Muscle of back (tissue), 13 donors: ENCODE data around the gene GSS. TPM values are rescaled to one million over a fixed set of nuclear protein-coding genes. Genes with fewer than 3 reads are reported as not detected.

Source experiments
- DNase-seq, 3 donors: peaks; one replicate each; pipeline versions ENCODE4 v3.0.0 to v3.0.0-alpha.2; 2013
- long read RNA-seq, 9 donors: transcript quantifications; one replicate each; lab custom pipeline, GENCODE V29; 2026
- polyA plus RNA-seq, 10 donors: library from polyadenylated mRNA; unstranded; fragments of 120-200 nt; gene quantifications; one replicate each; pipeline ENCODE4 v1.2.1, GENCODE V29; 2013; ENCODE audit not compliant: insufficient read length in 10 of 10

GSS gene
- 10 to 100 TPM; 22.5 to 34.4 (median 28.2) TPM for polyA plus RNA-seq
- long read RNA-seq, donor 1, partial matches to known transcripts = 21 of 24 reads
- long read RNA-seq, donor 1, other reads (novel, unspliced or antisense) = 0 of 24 reads
- long read RNA-seq, donor 2, partial matches to known transcripts = 0 of 3 reads
- long read RNA-seq, donor 2, other reads (novel, unspliced or antisense) = 0 of 3 reads
- long read RNA-seq, donor 3 = 0 reads
- long read RNA-seq, donor 4, partial matches to known transcripts = 0 of 1 reads
- long read RNA-seq, donor 4, other reads (novel, unspliced or antisense) = 0 of 1 reads
- long read RNA-seq, donor 5, transcript GSS-201 (13 exons, 1,919 nt) = major isoform, 6 of 7 reads
- long read RNA-seq, donor 5, partial matches to known transcripts = 0 of 7 reads
- long read RNA-seq, donor 5, other reads (novel, unspliced or antisense) = 0 of 7 reads
- long read RNA-seq, donor 6, transcript GSS-201 (13 exons, 1,919 nt) = major isoform, 5 of 40 reads
- long read RNA-seq, donor 6, partial matches to known transcripts = 35 of 40 reads
- long read RNA-seq, donor 6, other reads (novel, unspliced or antisense) = 0 of 40 reads
- long read RNA-seq, donor 7, transcript GSS-201 (13 exons, 1,919 nt) = major isoform, 5 of 5 reads
- long read RNA-seq, donor 7, partial matches to known transcripts = 0 of 5 reads
- long read RNA-seq, donor 7, other reads (novel, unspliced or antisense) = 0 of 5 reads
- long read RNA-seq, donor 8, transcript GSS-201 (13 exons, 1,919 nt) = major isoform, 6 of 13 reads
- long read RNA-seq, donor 8, partial matches to known transcripts = 7 of 13 reads
- long read RNA-seq, donor 8, other reads (novel, unspliced or antisense) = 0 of 13 reads
- long read RNA-seq, donor 9, partial matches to known transcripts = 0 of 1 reads
- long read RNA-seq, donor 9, other reads (novel, unspliced or antisense) = 0 of 1 reads

GRCh38 chr20:34955231-34956040 is at the start of gene GSS, which contains the start of gene MYH7B:
GSS (minus strand) TSS chr20:34955806; CDS start chr20:34951852, 3,954 bp downstream.
MYH7B (plus strand) TSS chr20:34955868; CDS start chr20:34978006, 22,138 bp downstream.
- peak; percentile 98 to 100 (median 99) for DNase-seq

- DNase-seq = no peak
These were observed 49.3 kb upstream of the GSS start for GRCh38 chr20:35004749-35005462.

DNA sequence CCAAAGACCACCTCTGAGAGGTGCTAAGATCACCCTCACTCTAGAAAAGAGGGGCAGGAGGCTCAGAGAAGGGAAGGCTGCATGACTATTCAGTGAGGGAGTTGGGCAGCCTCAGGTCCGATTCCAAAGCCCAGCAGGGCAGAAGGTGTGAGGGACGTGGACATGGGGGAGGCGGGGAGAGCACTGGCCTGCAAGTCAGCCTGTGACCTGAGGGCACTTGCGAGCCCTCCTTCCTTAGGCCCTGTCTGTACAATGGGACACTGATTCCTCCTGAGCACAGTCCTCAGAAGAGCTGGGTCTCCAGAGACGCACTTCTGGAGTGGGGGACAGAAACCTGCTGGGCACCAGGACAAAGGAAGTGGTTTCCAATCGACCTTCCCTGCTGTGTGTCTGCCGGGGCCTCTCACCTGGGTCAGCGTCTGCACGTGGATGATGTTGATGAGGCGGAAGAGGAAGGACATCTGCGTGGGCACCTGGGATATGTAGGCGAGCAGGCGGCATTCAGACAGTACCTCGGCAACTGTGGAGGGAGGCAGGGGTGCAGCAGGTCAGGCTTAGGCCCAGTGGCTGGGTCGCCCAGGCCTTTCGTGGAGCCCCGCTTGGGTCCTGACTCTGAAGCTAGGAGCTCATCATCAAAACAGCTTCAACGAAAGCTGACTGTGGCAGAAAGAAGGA is 48.6 kb upstream of the GSS start:
- no peak for DNase-seq

DNA sequence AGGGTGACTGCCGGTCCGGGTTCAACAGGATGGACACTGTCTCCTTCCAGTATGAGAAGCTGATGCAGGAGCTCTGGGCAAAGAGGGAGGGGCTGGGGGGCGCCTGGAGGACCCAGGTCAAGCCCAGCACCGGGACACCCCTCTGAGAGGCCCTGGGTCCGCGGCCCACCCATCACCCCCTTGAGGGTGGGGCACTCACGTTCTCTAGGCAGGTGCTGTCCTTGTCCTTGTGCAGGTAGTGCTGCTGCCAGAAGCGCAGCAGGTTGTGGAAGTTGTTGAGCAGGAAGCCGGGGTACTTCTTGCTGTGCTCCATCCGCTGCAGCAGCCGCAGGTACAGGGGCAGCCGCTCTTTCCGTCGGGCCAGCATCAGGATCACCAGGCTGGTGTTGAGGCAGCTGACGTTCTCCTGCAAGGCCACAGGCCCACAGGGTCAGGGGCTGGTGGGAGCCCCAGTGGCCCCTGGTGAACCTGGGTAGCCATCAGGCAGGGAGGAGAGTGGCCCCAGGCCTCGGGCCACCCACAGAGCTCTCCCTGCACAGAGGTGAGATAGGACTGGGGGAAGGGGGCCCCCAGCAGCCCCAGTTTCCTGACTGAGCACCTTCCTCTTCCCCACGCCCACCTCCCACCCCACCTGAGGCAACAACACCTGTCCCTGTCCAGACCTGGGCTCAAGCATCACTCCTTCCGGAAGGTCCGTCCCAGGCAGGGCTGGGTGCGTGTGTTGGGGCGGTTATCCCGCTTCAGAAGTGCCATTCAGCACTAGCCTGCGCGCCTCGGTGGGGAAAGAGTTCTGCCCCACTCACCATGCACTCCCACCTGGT is 47.8 kb upstream of the GSS start:
- DNase-seq = no peak

GRCh38 chr20:35002426-35003210 is 47.0 kb upstream of the GSS start:
- DNase-seq = no peak

- no peak for DNase-seq
These were observed 46.2 kb upstream of the GSS start for GRCh38 chr20:35001596-35002362.

GRCh38 chr20:35000922-35001595 is 45.5 kb upstream of the GSS start:
- no peak for DNase-seq

GRCh38 chr20:35000311-35000921 is 44.8 kb upstream of the GSS start:
- DNase-seq = no peak

DNA sequence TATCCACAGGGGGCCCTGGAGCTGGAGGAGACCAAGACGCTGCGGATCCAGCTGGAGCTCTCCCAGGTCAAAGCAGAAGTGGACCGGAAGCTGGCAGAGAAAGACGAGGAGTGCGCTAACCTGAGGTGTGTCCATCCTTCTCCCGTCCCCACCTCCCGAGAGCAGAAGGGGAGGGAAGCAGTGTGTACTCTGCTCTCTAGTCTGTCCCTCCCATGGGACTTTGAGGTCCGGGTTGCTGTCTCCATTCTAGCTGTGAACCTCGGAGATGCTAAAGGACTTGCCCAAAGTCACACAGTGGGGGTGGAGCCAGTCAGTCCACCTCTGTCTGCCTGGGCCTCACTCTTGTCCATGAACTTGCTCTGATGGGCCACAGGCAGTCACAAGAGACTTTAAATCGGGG is 44.2 kb upstream of the GSS start:
- DNase-seq = no peak

GRCh38 chr20:34999021-34999451 is 43.4 kb upstream of the GSS start:
- DNase-seq = no peak

GRCh38 chr20:34998331-34998950 is 42.8 kb upstream of the GSS start:
- no peak for DNase-seq

DNA sequence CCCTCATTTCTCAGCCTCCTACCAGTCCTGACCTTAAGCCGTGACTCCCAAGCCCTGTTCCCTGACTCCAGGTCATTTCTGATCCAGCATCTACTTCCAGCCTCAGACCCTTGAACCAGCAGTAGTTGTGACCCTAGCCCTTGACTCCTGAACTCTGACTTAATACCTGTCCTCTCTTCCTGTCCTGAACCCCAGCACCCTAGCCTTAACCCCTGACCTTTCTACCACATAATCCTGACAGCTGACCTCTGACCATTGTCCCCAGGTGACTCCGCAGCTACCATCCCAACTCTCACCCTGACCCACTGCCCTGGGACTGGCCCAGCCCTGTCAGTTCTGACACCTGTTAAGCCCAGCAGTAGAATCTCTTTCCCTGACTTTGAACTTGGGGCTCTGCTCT is 42.2 kb upstream of the GSS start:
- no peak for DNase-seq

GRCh38 chr20:34997131-34997561 is 41.5 kb upstream of the GSS start:
- DNase-seq = peak; percentile 25 to 79 (median 34)

- no peak for DNase-seq
These were observed 40.8 kb upstream of the GSS start for GRCh38 chr20:34996243-34997028.

DNA sequence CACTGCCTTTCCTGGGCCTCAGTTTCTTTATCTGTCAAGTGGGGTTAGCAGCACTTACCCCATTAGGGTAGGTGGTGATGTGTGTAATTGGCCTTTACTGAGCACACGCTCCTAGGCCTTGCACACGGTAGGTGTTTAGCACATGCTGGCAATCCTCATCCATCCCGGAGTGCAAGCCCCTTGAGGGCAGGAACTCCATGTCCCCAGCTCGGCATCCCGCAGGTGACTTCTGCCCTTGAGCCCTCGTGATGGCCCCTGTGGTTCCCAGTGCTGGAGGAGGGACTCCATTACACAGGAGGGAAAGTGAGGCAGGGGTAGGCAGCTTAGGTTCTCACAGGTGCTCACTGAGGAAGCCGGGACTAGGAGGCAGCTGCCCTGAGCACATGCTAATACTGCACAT is 40.1 kb upstream of the GSS start:
- DNase-seq = no peak
